H1 (cell line): ENCODE measurements around the gene FASTK. TPM values are rescaled to one million over a fixed set of nuclear protein-coding genes. Genes with fewer than 3 reads are reported as not detected.

Experiments used
- CTCF ChIA-PET: fragments of 300-600 bp; sonication (Branson Sonifier 250); formaldehyde crosslinking; loops from one replicate; lab custom pipeline; 2021; ENCODE audit not compliant: partially characterized antibody; lab: Charles Lee
- POLR2A ChIA-PET: fragments of 300-600 bp; sonication (Branson Sonifier 250); formaldehyde crosslinking; loops from one replicate; lab custom pipeline; 2021; ENCODE audit warnings: inconsistent platforms; ENCODE audit not compliant: partially characterized antibody; lab: Charles Lee
- DNase-seq, 2 experiments: peaks; one replicate each; pipeline versions ENCODE4 v3.0.0 to v3.0.0-alpha.2; 2010 to 2022; ENCODE audit warnings: low spot score in 2 of 2, low read depth in 1 of 2, mixed read lengths in 1 of 2
- FAIRE-seq: peaks from 2 replicates; lab custom pipeline; 2011; peaks lifted over from hg19 to GRCh38; lab: Jason Lieb, UNC
- H2AFZ ChIP-seq: 2 replicates; pipeline ENCODE4 v1.8.1; 2012; ENCODE audit warnings: low read length, inconsistent platforms
- H2AK5ac ChIP-seq: 2 replicates; pipeline ENCODE4 v1.6.1; 2013; ENCODE audit warnings: low read depth, low read length
- H2BK120ac ChIP-seq: replicated peaks from 2 replicates; pipeline ENCODE3; 2013; ENCODE audit warnings: low read depth, low read length, inconsistent platforms
- H2BK12ac ChIP-seq: 2 replicates; pipeline ENCODE4 v1.6.1; 2013; ENCODE audit warnings: low read depth, low read length
- H2BK15ac ChIP-seq: 2 replicates; pipeline ENCODE4 v1.6.1; 2013; ENCODE audit warnings: low read length
- H2BK20ac ChIP-seq: 2 replicates; pipeline ENCODE4 v1.6.1; 2013; ENCODE audit warnings: low read length
- H2BK5ac ChIP-seq: 2 replicates; pipeline ENCODE4 v1.6.1; 2013; ENCODE audit warnings: low read depth, low read length
- H3K14ac ChIP-seq: 2 replicates; pipeline ENCODE4 v1.6.1; 2013; ENCODE audit warnings: inconsistent platforms; ENCODE audit not compliant: insufficient read length
- H3K18ac ChIP-seq: 2 replicates; pipeline ENCODE4 v1.6.1; 2013; ENCODE audit warnings: low read length; ENCODE audit errors: extremely low read depth
- H3K23ac ChIP-seq: 2 replicates; pipeline ENCODE4 v1.6.1; 2013; ENCODE audit warnings: inconsistent platforms; ENCODE audit not compliant: insufficient read length
- H3K23me2 ChIP-seq: 2 replicates; pipeline ENCODE4 v1.6.1; 2013; ENCODE audit warnings: low read depth, low read length
- H3K27ac ChIP-seq: 2 replicates; pipeline ENCODE4 v1.6.1; 2011; ENCODE audit warnings: low read depth, low read length, inconsistent platforms
- H3K27me3 ChIP-seq, 4 experiments: replicated peaks in 1 of 4; 1 replicate in 1 of 4; 2 replicates in 3 of 4; pipeline versions ENCODE4 v1.6.1 to v1.8.1; 2011 to 2013; ENCODE audit warnings: low read length in 3 of 4, mild to moderate bottlenecking in 3 of 4, inconsistent platforms in 2 of 4, mixed read lengths in 2 of 4, moderate library complexity in 1 of 4; ENCODE audit not compliant: control insufficient read depth in 3 of 4, insufficient read depth in 3 of 4; ENCODE audit errors: extremely low read depth in 1 of 4
- H3K36me3 ChIP-seq, 4 experiments: 2 replicates each; pipeline versions ENCODE4 v1.6.1 to v1.8.1; 2011 to 2013; ENCODE audit warnings: mild to moderate bottlenecking in 4 of 4, low read length in 3 of 4, moderate library complexity in 2 of 4, control low read depth in 1 of 4, inconsistent platforms in 1 of 4; ENCODE audit not compliant: insufficient read depth in 4 of 4, control insufficient read depth in 2 of 4
- H3K4ac ChIP-seq: replicated peaks from 2 replicates; pipeline ENCODE3; 2013; ENCODE audit warnings: low read length, low read depth, mixed read lengths, inconsistent platforms; ENCODE audit not compliant: insufficient read length
- H3K4me1 ChIP-seq, 4 experiments: replicated peaks in 1 of 4; 1 replicate in 1 of 4; 2 replicates in 3 of 4; pipeline versions ENCODE4 v1.6.1 to v1.8.1; 2011 to 2013; ENCODE audit warnings: low read length in 3 of 4, inconsistent platforms in 2 of 4, mixed read lengths in 1 of 4; ENCODE audit not compliant: insufficient read depth in 4 of 4, control insufficient read depth in 3 of 4
- H3K4me2 ChIP-seq, 2 experiments: 2 replicates each; pipeline versions ENCODE4 v1.6.1 to v1.8.1; 2011 to 2013; ENCODE audit warnings: low read depth in 2 of 2, low read length in 2 of 2, control low read depth in 1 of 2, inconsistent platforms in 1 of 2, mild to moderate bottlenecking in 1 of 2; ENCODE audit not compliant: insufficient read depth in 1 of 2
- H3K4me3 ChIP-seq, 4 experiments: fragments of 200-600, 300-600 bp in 1 of 4; sonication (generic), shearing (Covaris generic), sonication (Bioruptor Twin) in 1 of 4; 2 replicates each; pipeline versions ENCODE4 v1.5.1 to v1.8.1; 2011 to 2016; ENCODE audit warnings: low read length in 4 of 4, low read depth in 3 of 4, control low read depth in 2 of 4, inconsistent platforms in 2 of 4, mild to moderate bottlenecking in 2 of 4, mixed read lengths in 1 of 4, moderate library complexity in 1 of 4; ENCODE audit not compliant: insufficient read depth in 2 of 4; ENCODE audit errors: extremely low read depth in 1 of 4
- H3K56ac ChIP-seq: replicated peaks from 2 replicates; pipeline ENCODE3; 2013; ENCODE audit warnings: low read depth, mild to moderate bottlenecking, mixed read lengths, low read length, inconsistent platforms; ENCODE audit not compliant: insufficient read length
- H3K79me1 ChIP-seq: 2 replicates; pipeline ENCODE4 v1.6.1; 2013; ENCODE audit warnings: low read depth, low read length, control low read depth
- H3K79me2 ChIP-seq, 2 experiments: 2 replicates each; pipeline versions ENCODE4 v1.6.1 to v1.8.1; 2012 to 2013; ENCODE audit warnings: low read length in 2 of 2, mild to moderate bottlenecking in 2 of 2, inconsistent platforms in 1 of 2; ENCODE audit not compliant: insufficient read depth in 2 of 2, control insufficient read depth in 1 of 2
- H3K9ac ChIP-seq, 4 experiments: replicated peaks in 1 of 4; 1 replicate in 1 of 4; 2 replicates in 3 of 4; pipeline versions ENCODE4 v1.6.1 to v1.8.1; 2011 to 2013; ENCODE audit warnings: low read depth in 3 of 4, low read length in 3 of 4, control low read depth in 2 of 4, mild to moderate bottlenecking in 2 of 4, moderate library complexity in 2 of 4, inconsistent platforms in 1 of 4; ENCODE audit errors: extremely low read depth in 1 of 4
- H3K9me3 ChIP-seq, 2 experiments: 2 replicates each; pipeline versions ENCODE4 v1.6.1 to v1.8.1; 2012 to 2013; ENCODE audit warnings: mild to moderate bottlenecking in 2 of 2, moderate library complexity in 2 of 2, control low read depth in 1 of 2, inconsistent platforms in 1 of 2, low read depth in 1 of 2, low read length in 1 of 2, mixed read lengths in 1 of 2; ENCODE audit not compliant: insufficient read depth in 2 of 2
- H4K20me1 ChIP-seq, 2 experiments: replicated peaks in 1 of 2; 2 replicates each; pipeline versions ENCODE3 to v1.8.1; 2011 to 2013; ENCODE audit warnings: inconsistent platforms in 2 of 2, low read length in 2 of 2, mild to moderate bottlenecking in 1 of 2; ENCODE audit not compliant: insufficient read depth in 2 of 2, control insufficient read depth in 1 of 2
- H4K5ac ChIP-seq: 2 replicates; pipeline ENCODE4 v1.6.1; 2013; ENCODE audit warnings: low read length, low read depth, mixed read lengths, inconsistent platforms; ENCODE audit not compliant: insufficient read length
- H4K8ac ChIP-seq: 2 replicates; pipeline ENCODE4 v1.8.0; 2013; ENCODE audit warnings: mild to moderate bottlenecking, moderate library complexity, low read length, inconsistent platforms; ENCODE audit not compliant: insufficient read depth; ENCODE audit errors: extremely low read depth
- H4K91ac ChIP-seq: replicated peaks from 2 replicates; pipeline ENCODE3; 2013; ENCODE audit warnings: low read length, mixed read lengths, inconsistent platforms; ENCODE audit not compliant: insufficient read length
- E2F6 ChIP-seq: IDR thresholded peaks from 2 replicates; pipeline ENCODE4 v1.6.1; 2012; ENCODE audit warnings: inconsistent platforms
- EP300 ChIP-seq, 2 experiments: IDR thresholded peaks; 1 replicate in 1 of 2; 2 replicates in 1 of 2; pipeline ENCODE4 v1.6.1; 2011 to 2012; ENCODE audit warnings: low read depth in 2 of 2, low read length in 2 of 2, mild to moderate bottlenecking in 2 of 2, borderline replicate concordance in 1 of 2, inconsistent platforms in 1 of 2, moderate library complexity in 1 of 2
- POU5F1 ChIP-seq: IDR thresholded peaks from 2 replicates; pipeline ENCODE4 v1.6.1; 2011; ENCODE audit warnings: low read depth, mild to moderate bottlenecking, low read length, moderate library complexity
- TAF1 ChIP-seq: IDR thresholded peaks from 2 replicates; pipeline ENCODE4 v1.6.1; 2011; ENCODE audit warnings: mild to moderate bottlenecking, low read depth, low read length
- TCF12 ChIP-seq: IDR thresholded peaks from 2 replicates; pipeline ENCODE4 v1.6.1; 2011; ENCODE audit warnings: low read depth, mild to moderate bottlenecking, low read length
- WGBS, 2 experiments: shearing (Covaris generic) in 1 of 2; methylation state at CpG; one replicate each; pipeline versions ENCODE4 v1.1.6 to v1.1.7; 2013 to 2015; ENCODE audit warnings: low lambda C conversion rate in 2 of 2, mixed read lengths in 2 of 2, inconsistent platforms in 1 of 2, low coverage in 1 of 2, missing lambda C conversion rate in 1 of 2; ENCODE audit not compliant: insufficient replicate concordance in 2 of 2, insufficient coverage in 1 of 2, insufficient read length in 1 of 2; ENCODE audit errors: extremely low coverage in 1 of 2, missing lambda C conversion rate in 1 of 2; 5-methylcytosine and 5-hydroxymethylcytosine counted together
- polyA plus RNA-seq, 7 experiments: library from polyadenylated mRNA; depleted of rRNA in 3 of 7; stranded (reverse) in 5 of 7; unstranded in 2 of 7; fragments of >200 nt in 5 of 7; fragments of 200-250 nt in 2 of 7; gene quantifications; 1 replicate in 5 of 7; 2 replicates in 1 of 7; 4 replicates in 1 of 7; pipeline versions ENCODE4 v1.2.1 to v1.2.3, GENCODE V29; 2011 to 2013; ENCODE audit warnings: missing spikeins in 2 of 7, mixed read lengths in 2 of 7
- total RNA-seq: library from RNA; stranded (reverse); fragmentation: NEBNext Ultra II Directional; extraction: Animal tissue kit (Norgen Biotek cat#: 25700); gene quantifications from 2 replicates; pipeline ENCODE4 v1.2.1, GENCODE V29; 2021

Gene FASTK
- total and polyA plus RNA-seq, 2 of the 8 experiments (the other 6 are each of a cell fraction or from before 2014, with no cell fraction given), result 39.4 to 84.0 TPM

- Histone ChIP-seq H3K9ac (peak overlapping the region in 2 of 4 experiments; percentile 20 to 28; a peak in 2 of 7 replicates), H4K8ac (peak overlapping the region; percentile 83; the same call in 1 of the 2 replicates), H4K20me1 (peaks cover 5 to 9% of the 10 kb centered on the region in 2 experiments), H2AK5ac (no peak overlapping the region; the same call in 1 of the 2 replicates), H2BK12ac (peak overlapping the region; percentile 84; the same call in 1 of the 2 replicates), H3K4me3 (peak overlapping the region; percentile 36 to 91 (median 46)), H3K27me3 (peaks cover 0 to 2% (median 0%) of the 10 kb centered on the region in 4 experiments; a peak in 2 of 7 replicates), H4K5ac (peak overlapping the region; percentile 89), H3K4ac (no peak overlapping the region), H3K14ac (no peak overlapping the region), H3K4me1 (peaks cover 12 to 37% (median 32%) of the 10 kb centered on the region in 4 experiments), H3K36me3 (peaks cover 3 to 28% (median 14%) of the 10 kb centered on the region in 4 experiments; a peak in 6 of 8 replicates), H3K79me2 (peaks cover 0 to 8% of the 10 kb centered on the region in 2 experiments; a peak in 1 of 4 replicates), H3K4me2 (peak overlapping the region; percentile 86 to 88), H3K23ac (no peak overlapping the region), H2BK20ac (no peak overlapping the region), H3K9me3 (no peaks in the 10 kb centered on the region), H3K27ac (peak overlapping the region; percentile 69; the same call in 1 of the 2 replicates), H2BK15ac (no peak overlapping the region), H4K91ac (peak overlapping the region; percentile 93), H3K23me2 (peaks cover 25% of the 10 kb centered on the region), H3K79me1 (peaks cover 6% of the 10 kb centered on the region; the same call in 1 of the 2 replicates), H3K56ac (peak overlapping the region; percentile 65), H2BK120ac (no peak overlapping the region), H2BK5ac (peak overlapping the region; percentile 87; the same call in 1 of the 2 replicates), H2AFZ (no peak overlapping the region), H3K18ac (peak overlapping the region; percentile 95)
- 1% methylated on average over 33 of the region's 43 CpGs; no CpG with 5 or more reads in 1 of the 2 experiments for WGBS, 2 experiments
- POLR2A ChIA-PET, result interaction anchor here (0.7 to 7.9 kb wide), 15 partner anchors 8 to 190 kb away, joined by 3 to 77 read pairs (median 5); partner anchors contain the start of genes ABCB8, AGAP3 and FASTK
- DNase-seq (peak; percentile 92 to 95), FAIRE-seq (no peak)
- CTCF ChIA-PET, result interaction anchor here (0.9 to 9.7 kb wide), 21 partner anchors 10 to 181 kb away, joined by 3 to 88 read pairs (median 4); partner anchors contain the start of genes ABCB8 and AGAP3
- peak; percentile 61; the same call in 1 of the 2 replicates for TF ChIP-seq TCF12
- TF ChIP-seq E2F6, result peak; percentile 89
- no peak for TF ChIP-seq POU5F1
- peak; percentile 37; the same call in 1 of the 2 replicates for TF ChIP-seq TAF1
- peak in 1 of 2 experiments; percentile 19; a peak in 1 of 3 replicates for TF ChIP-seq EP300 (IDR thresholded peaks at IDR 0.05; ENCODE audit: borderline replicate concordance in 1 of 2, low read depth in 2 of 2, low read length in 2 of 2)
Observed at GRCh38 chr7:151062399-151063211, 18.0 kb downstream of the FASTK start.
